ENCODE results near the gene RLN2.
"Not testable (repeated sequence)": the region's sequence is repeated elsewhere in the genome, so short reads cannot be mapped to it uniquely, and the experiment has no call there.

DNA sequence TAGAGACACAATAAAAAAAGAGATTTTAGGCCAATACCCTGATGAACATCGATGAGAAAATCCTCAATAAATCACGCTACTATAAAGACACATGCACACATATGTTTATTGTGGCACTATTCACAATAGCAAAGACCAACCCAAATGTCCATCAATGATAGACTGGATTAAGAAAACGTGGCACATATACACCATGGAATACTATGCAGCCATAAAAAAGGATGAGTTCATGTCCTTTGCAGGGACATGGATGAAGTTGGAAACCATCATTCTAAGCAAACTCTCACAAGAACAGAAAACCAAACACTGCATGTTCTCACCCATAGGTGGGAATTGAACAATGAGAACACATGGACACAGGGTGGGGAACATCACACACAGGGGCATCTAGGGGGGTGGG, 26.8 kb upstream of the RLN2 start:
- TF ChIP-seq EZH2 (IDR thresholded peaks at IDR 0.05; ENCODE audit: insufficient read depth, poor library complexity, severe bottlenecking); EZH2phosphoT487 (IDR thresholded peaks at IDR 0.05; ENCODE audit: insufficient read depth, low read depth): not testable (repeated sequence)

Data from GM23248 (cell line).